IMR-90 (cell line): Measurements from ENCODE around the gene CD164L2.

Source experiments
- BHLHE40 ChIP-seq: fragments of 150-350 bp; IDR thresholded peaks from 2 replicates; pipeline ENCODE4 v1.6.1; 2016; ENCODE audit warnings: mild to moderate bottlenecking, low read depth, low read length
- CEBPB ChIP-seq: IDR thresholded peaks from 2 replicates; pipeline ENCODE4 v1.6.1; 2012; ENCODE audit warnings: low read depth, low read length, improper control_type of control experiment
- CHD1 ChIP-seq: IDR thresholded peaks from 2 replicates; pipeline ENCODE4 v1.6.1; 2012; ENCODE audit warnings: low read depth, low read length, improper control_type of control experiment
- CTCF ChIP-seq: conservative IDR thresholded peaks from 2 replicates; pipeline ENCODE4 v1.5.1; 2012; ENCODE audit warnings: mild to moderate bottlenecking, low read depth, low read length, improper control_type of control experiment
- MAFK ChIP-seq: IDR thresholded peaks from 2 replicates; pipeline ENCODE4 v1.6.1; 2012; ENCODE audit warnings: low read depth, low read length, improper control_type of control experiment
- MAZ ChIP-seq: IDR thresholded peaks from 2 replicates; pipeline ENCODE4 v1.6.1; 2012; ENCODE audit warnings: low read depth, mild to moderate bottlenecking, low read length, improper control_type of control experiment, moderate library complexity, borderline replicate concordance
- MXI1 ChIP-seq: IDR thresholded peaks from 2 replicates; pipeline ENCODE4 v1.6.1; 2012; ENCODE audit warnings: low read depth, mild to moderate bottlenecking, low read length, moderate library complexity, borderline replicate concordance
- NFE2L2 ChIP-seq: fragments of 150-350 bp; IDR thresholded peaks from 2 replicates; pipeline ENCODE4 v1.6.1; 2016; ENCODE audit warnings: low read depth, mild to moderate bottlenecking, low read length
- POLR2A ChIP-seq: IDR thresholded peaks from 2 replicates; pipeline ENCODE4 v1.6.1; 2012; ENCODE audit warnings: mild to moderate bottlenecking, low read depth, low read length
- RAD21 ChIP-seq: IDR thresholded peaks from 2 replicates; pipeline ENCODE4 v1.6.1; 2012; ENCODE audit warnings: low read length, improper control_type of control experiment
- SMC3 ChIP-seq: fragments of 150-350 bp; IDR thresholded peaks from 2 replicates; pipeline ENCODE4 v1.6.1; 2016; ENCODE audit warnings: low read depth, mild to moderate bottlenecking, antibody characterized with exemption, low read length, moderate library complexity
- USF2 ChIP-seq: fragments of 150-350 bp; IDR thresholded peaks from 2 replicates; pipeline ENCODE4 v1.6.1; 2017; ENCODE audit warnings: mild to moderate bottlenecking, antibody characterized with exemption, low read length, low read depth

GRCh38 chr1:27393641-27394281 lies 10.6 kb upstream of the CD164L2 start:
- no peak for TF ChIP-seq CTCF
- no peak for TF ChIP-seq BHLHE40
- TF ChIP-seq USF2 = no peak
- no peak for TF ChIP-seq MAFK
- no peak for TF ChIP-seq POLR2A
- TF ChIP-seq RAD21 = no peak
- TF ChIP-seq MAZ = no peak
- TF ChIP-seq MXI1 = no peak
- no peak for TF ChIP-seq CEBPB
- no peak for TF ChIP-seq NFE2L2
- no peak for TF ChIP-seq SMC3
- no peak for TF ChIP-seq CHD1
